GM18858 (cell line): ENCODE measurements around the gene GIMAP6.
"Not testable (repeated sequence)": the region's sequence is repeated elsewhere in the genome, so short reads cannot be mapped to it uniquely, and the experiment has no call there.

Source experiments
- ATAC-seq: cut with Tn5 transposase; IDR thresholded peaks from one replicate; pipeline ENCODE4 v1.9.1; 2021; ENCODE audit not compliant: unreplicated experiment

Gene GIMAP6

DNA sequence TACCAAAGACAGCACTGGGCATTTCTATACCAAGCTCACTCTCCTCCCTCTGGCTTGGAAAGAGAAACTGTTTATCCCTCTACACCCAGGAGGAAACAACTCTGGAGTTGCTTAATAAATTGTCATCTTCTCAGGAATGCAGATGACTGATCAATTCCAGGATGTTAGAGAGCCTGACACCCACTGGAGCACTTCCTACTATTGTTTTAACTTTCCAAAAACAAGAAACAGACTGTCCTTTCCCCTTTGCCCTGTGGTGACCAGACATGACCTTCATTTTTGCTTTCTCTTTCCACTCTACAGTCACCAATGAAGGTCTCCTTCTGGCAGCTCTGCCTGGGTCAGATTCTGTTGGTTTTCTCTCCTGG is 45.4 kb downstream of the GIMAP6 start:
- ATAC-seq, result no peak

DNA sequence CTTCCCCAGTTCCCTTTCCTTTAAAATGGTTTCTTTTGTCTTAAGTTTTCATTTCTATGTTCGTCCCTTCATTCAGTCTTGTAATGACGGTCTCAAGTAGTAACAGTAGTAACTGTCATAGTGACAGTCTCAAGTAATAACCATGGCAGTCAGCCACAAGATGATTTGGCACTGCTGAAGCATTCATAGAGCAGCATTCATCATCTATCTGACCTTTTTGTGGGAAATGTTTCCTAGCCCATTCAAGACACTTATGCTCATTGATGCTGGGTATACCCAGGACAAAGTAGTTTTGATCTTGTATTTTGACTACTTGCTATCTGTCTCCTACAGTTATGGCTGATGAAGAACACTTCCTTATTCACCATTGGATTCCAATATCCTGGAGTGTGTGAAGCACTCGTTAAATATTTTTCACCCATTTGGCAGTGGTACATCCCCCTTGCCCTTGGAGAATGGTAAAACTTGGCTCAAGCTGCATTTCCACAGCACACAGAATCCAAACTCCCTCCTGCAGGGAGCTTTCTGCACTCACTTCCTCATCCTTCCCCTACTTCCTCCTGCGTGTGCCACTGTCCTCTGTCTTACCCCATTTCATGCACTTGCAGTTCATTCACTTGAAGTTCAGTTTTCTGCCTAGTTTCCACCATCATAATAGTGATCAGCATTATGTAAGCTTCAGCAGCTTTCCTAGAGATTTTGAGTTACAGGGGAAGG is 46.0 kb downstream of the GIMAP6 start:
- no peak for ATAC-seq

DNA sequence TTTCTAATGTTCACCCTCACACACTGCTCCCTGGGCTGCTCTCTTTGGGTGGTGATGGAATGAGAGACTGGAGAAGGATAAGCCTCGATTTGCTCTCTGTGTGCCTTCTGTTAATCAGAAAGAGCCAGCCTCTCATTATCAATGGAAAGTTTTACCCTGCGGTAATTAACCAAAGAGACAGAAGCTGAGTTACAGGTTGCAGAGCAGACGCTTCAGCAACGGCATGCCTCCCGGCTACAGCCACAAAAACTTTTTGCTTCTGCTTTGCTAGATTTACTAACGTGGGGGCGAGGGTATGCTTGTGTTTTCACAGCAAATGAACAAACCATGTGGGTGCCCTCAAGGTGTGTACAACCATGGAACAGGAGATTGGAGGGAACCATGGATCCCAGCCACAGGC is 47.0 kb downstream of the GIMAP6 start:
- no peak for ATAC-seq

DNA sequence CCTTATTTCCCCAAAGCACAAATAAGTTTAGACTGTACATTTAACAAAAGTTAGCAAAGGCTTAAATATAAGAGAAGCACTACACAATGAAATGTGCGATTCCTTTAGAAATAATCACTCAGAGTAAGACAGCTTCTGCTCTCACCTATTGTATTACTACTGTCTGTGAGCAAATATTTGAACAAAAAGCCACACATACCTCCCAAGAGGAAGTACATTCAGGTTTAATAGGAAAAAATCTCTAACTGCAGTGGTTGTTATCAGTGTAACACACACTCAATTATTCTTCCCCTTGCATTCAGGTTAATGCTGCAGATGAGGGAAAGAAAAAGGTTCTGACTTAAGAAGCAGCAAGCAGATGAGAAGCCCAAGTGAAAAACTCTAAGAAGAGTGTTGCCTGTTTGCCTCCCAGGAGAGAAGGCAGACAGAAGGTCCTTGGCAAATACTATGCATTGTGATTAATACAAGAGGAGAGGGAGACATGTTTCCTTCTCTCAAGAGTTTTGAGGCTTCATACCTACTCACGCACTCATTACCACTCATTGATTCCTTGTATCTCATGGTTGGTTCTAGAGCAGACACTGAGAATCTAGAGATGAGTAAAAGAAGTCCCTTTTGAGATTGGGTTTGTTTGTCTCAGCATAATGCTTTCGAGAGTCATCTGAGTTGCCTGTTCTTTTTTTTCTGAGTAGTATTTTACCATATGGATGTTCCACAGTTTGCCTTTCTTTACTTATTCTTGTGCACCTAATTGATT is 51.4 kb downstream of the GIMAP6 start:
- ATAC-seq, result no peak

DNA sequence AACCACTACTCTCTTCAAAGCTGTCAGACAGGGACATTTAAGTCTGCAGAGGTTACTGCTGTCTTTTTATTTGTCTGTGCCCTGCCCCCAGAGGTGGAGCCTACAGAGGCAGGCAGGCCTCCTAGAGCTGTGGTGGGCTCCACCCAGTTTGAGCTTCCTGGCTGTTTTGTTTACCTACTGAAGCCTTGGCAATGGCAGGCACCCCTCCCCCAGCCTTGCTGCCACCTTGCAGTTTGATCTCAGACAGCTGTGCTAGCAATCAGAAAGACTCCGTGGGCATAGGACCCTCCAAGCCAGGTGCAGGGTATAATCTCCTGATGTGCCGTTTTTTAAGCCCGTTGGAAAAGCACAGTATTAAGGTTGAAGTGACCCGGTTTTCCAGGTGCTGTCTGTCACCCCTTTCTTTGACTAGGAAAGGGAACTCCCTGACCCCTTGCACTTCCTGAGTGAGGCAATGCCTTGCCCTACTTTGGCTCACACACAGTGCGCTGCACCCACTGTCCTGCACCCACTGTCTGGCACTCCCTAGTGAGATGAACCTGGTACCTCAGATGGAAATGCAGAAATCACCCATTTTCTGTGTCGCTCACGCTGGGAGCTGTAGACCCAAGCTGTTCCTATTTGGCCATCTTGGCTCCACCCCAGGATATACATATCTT is 52.1 kb downstream of the GIMAP6 start:
- not testable (repeated sequence) for ATAC-seq
